RKO (cell line): Measurements from ENCODE around the gene PRPF40B.

Experiments
- DNase-seq: peaks from one replicate; pipeline ENCODE4 v3.0.0-alpha.2; 2016; ENCODE audit warnings: low spot score

PRPF40B gene

GRCh38 chr12:49636574-49636973, 13.2 kb downstream of the PRPF40B start:
- DNase-seq = no peak

GRCh38 chr12:49636979-49637755, 13.8 kb downstream of the PRPF40B start:
- peak; percentile 78 for DNase-seq

GRCh38 chr12:49641748-49642369, 18.5 kb downstream of the PRPF40B start:
- DNase-seq = no peak

- no peak for DNase-seq
Observed at GRCh38 chr12:49642370-49642802, 19.0 kb downstream of the PRPF40B start.

- no peak for DNase-seq
Observed at GRCh38 chr12:49643135-49643534, 19.8 kb downstream of the PRPF40B start.

- no peak for DNase-seq
Observed at GRCh38 chr12:49643961-49644619, 20.7 kb downstream of the PRPF40B start.

GRCh38 chr12:49644620-49644994, 21.2 kb downstream of the PRPF40B start:
- DNase-seq = peak; percentile 65

- DNase-seq = no peak
Observed at GRCh38 chr12:49645146-49646039, 22.0 kb downstream of the PRPF40B start.

GRCh38 chr12:49646331-49646830, 23.0 kb downstream of the PRPF40B start:
- DNase-seq = no peak

GRCh38 chr12:49646871-49647654, 23.7 kb downstream of the PRPF40B start:
- DNase-seq = no peak

GRCh38 chr12:49647827-49648711, 24.7 kb downstream of the PRPF40B start:
- DNase-seq = no peak

- no peak for DNase-seq
Observed at GRCh38 chr12:49648712-49649003, 25.3 kb downstream of the PRPF40B start.

GRCh38 chr12:49649445-49649844, 26.1 kb downstream of the PRPF40B start:
- DNase-seq = no peak

- DNase-seq = no peak
Observed at GRCh38 chr12:49649892-49650291, 26.5 kb downstream of the PRPF40B start.

GRCh38 chr12:49651855-49652254, 28.5 kb downstream of the PRPF40B start:
- DNase-seq = no peak

- DNase-seq = no peak
Observed at GRCh38 chr12:49652921-49653520, 29.7 kb downstream of the PRPF40B start.

- no peak for DNase-seq
Observed at GRCh38 chr12:49654715-49655114, 31.4 kb downstream of the PRPF40B start.

GRCh38 chr12:49655595-49656236, 32.4 kb downstream of the PRPF40B start:
- no peak for DNase-seq

- DNase-seq = no peak
Observed at GRCh38 chr12:49658276-49658675, 34.9 kb downstream of the PRPF40B start.
